ENCODE data around the gene FEZF1.
A peak's percentile ranks its signal among the peaks of the same experiment; 100 is the strongest.

DNA sequence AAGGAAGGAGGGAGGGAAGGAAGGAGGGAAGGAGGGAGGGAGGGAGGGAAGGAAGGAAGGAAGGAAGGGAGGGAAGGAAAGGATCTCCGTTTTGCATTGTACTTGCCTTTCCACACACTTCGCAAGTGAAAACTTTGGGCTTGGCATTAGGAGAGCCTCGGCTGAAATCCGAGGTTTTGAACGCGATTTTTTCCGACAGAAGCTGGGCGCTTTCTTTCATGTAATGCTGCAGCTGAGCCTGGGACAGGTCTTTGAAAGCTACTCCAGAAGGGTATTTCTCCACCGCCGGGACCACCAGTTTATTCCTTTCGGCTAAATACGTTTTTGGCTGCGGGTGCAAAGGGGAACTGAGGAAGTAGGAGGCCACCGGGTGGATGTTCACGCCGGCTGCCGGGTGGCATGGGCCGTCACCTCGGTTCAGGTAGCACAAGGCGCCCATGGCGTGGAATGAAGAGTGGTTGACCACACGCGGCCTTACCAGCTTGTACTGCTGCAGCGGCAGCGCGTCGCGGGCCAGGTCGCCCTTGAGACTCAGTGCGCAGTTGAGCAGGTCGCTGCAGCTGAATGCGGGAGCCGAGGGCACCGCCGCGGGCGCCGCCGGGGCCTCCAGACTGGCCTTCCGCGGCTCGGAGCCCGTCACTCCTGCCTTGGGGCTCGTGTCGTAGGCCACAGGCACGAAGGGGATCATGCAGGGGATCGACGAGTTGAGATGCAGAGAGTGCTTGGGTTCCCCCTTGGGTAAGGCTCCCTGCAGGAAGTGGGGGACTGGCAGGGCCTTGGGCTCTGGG, 825 bp downstream of the FEZF1 start:
- TF ChIP-seq TAF1 (IDR thresholded peaks at IDR 0.05; ENCODE audit: low read depth) (no peak), RAD21 (conservative IDR thresholded peaks at IDR 0.05) (no peak), EZH2 (IDR thresholded peaks at IDR 0.05; ENCODE audit: borderline replicate concordance, insufficient read depth, low read length, poor library complexity, severe bottlenecking) (no peak), POLR2AphosphoS5 (IDR thresholded peaks at IDR 0.05) (peak; percentile 15), EP300 (conservative IDR thresholded peaks at IDR 0.05; ENCODE audit: poor library complexity, severe bottlenecking) (no peak), SMC3 (conservative IDR thresholded peaks at IDR 0.05; ENCODE audit: poor library complexity) (no peak)
- TF ChIP-seq, protein P1, sequence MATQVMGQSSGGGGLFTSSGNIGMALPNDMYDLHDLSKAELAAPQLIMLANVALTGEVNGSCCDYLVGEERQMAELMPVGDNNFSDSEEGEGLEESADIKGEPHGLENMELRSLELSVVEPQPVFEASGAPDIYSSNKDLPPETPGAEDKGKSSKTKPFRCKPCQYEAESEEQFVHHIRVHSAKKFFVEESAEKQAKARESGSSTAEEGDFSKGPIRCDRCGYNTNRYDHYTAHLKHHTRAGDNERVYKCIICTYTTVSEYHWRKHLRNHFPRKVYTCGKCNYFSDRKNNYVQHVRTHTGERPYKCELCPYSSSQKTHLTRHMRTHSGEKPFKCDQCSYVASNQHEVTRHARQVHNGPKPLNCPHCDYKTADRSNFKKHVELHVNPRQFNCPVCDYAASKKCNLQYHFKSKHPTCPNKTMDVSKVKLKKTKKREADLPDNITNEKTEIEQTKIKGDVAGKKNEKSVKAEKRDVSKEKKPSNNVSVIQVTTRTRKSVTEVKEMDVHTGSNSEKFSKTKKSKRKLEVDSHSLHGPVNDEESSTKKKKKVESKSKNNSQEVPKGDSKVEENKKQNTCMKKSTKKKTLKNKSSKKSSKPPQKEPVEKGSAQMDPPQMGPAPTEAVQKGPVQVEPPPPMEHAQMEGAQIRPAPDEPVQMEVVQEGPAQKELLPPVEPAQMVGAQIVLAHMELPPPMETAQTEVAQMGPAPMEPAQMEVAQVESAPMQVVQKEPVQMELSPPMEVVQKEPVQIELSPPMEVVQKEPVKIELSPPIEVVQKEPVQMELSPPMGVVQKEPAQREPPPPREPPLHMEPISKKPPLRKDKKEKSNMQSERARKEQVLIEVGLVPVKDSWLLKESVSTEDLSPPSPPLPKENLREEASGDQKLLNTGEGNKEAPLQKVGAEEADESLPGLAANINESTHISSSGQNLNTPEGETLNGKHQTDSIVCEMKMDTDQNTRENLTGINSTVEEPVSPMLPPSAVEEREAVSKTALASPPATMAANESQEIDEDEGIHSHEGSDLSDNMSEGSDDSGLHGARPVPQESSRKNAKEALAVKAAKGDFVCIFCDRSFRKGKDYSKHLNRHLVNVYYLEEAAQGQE (IDR thresholded peaks at IDR 0.05; ENCODE audit: borderline replicate concordance) = no peak
- TF ChIP-seq, protein P2, sequence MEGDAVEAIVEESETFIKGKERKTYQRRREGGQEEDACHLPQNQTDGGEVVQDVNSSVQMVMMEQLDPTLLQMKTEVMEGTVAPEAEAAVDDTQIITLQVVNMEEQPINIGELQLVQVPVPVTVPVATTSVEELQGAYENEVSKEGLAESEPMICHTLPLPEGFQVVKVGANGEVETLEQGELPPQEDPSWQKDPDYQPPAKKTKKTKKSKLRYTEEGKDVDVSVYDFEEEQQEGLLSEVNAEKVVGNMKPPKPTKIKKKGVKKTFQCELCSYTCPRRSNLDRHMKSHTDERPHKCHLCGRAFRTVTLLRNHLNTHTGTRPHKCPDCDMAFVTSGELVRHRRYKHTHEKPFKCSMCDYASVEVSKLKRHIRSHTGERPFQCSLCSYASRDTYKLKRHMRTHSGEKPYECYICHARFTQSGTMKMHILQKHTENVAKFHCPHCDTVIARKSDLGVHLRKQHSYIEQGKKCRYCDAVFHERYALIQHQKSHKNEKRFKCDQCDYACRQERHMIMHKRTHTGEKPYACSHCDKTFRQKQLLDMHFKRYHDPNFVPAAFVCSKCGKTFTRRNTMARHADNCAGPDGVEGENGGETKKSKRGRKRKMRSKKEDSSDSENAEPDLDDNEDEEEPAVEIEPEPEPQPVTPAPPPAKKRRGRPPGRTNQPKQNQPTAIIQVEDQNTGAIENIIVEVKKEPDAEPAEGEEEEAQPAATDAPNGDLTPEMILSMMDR (IDR thresholded peaks at IDR 0.05; ENCODE audit: poor library complexity, severe bottlenecking) = no peak
